Activated CD8-positive, alpha-beta T cell treated with anti-CD3 and anti-CD28 coated beads for 36 hours (primary cell): ENCODE results near the gene LYPD3. TPM values are rescaled to one million over a fixed set of nuclear protein-coding genes. Genes with fewer than 3 reads are reported as not detected.

Source experiments
- ATAC-seq: fragments of 200-7000 bp; cut with Tn5 transposase; one replicate; pipeline ENCODE4 v1.10.0; 2021; ENCODE audit warnings: mild to moderate bottlenecking, moderate library complexity
- CTCF ChIA-PET: fragments of 350-600 bp; sonication (Branson Sonifier 250); formaldehyde crosslinking; loops from one replicate; lab custom pipeline; 2021; ENCODE audit warnings: antibody characterized with exemption; lab: Charles Lee
- POLR2A ChIA-PET: fragments of 350-600 bp; sonication (Branson Sonifier 250); formaldehyde crosslinking; loops from one replicate; lab custom pipeline; 2021; ENCODE audit warnings: antibody characterized with exemption; lab: Charles Lee
- DNase-seq: peaks from one replicate; pipeline ENCODE4 v3.0.0-alpha.2; 2020
- H3K27ac Mint-ChIP-seq: one replicate; pipeline ENCODE4 v1.8.0; 2021; ENCODE audit warnings: mild to moderate bottlenecking, mixed read lengths
- H3K27me3 Mint-ChIP-seq: one replicate; pipeline ENCODE4 v1.8.0; 2021; ENCODE audit warnings: mixed read lengths
- H3K36me3 Mint-ChIP-seq: one replicate; pipeline ENCODE4 v1.8.0; 2021; ENCODE audit warnings: low read depth, mixed read lengths
- H3K4me1 Mint-ChIP-seq: one replicate; pipeline ENCODE4 v1.8.0; 2021; ENCODE audit warnings: low read depth, mixed read lengths
- H3K4me3 Mint-ChIP-seq: one replicate; pipeline ENCODE4 v1.8.0; 2021; ENCODE audit warnings: mild to moderate bottlenecking, moderate library complexity, mixed read lengths
- H3K9me3 Mint-ChIP-seq: one replicate; pipeline ENCODE4 v1.8.0; 2021; ENCODE audit warnings: mixed read lengths
- CTCF ChIP-seq: fragments of 200-600 bp; IDR thresholded peaks from one replicate; pipeline ENCODE4 v1.8.0; 2022; ENCODE audit warnings: antibody characterized with exemption, mild to moderate bottlenecking
- intact Hi-C: fragments of 100-400 bp; cut with micrococcal nuclease; formaldehyde crosslinking; loops from one replicate; pipeline ENCODE4 v1.10.0; 2022
- total RNA-seq, 2 experiments: library from RNA; stranded (reverse); gene quantifications; one replicate each; pipeline ENCODE4 v1.2.3, GENCODE V29; 2021

The LYPD3 gene
- total RNA-seq, 2 experiments from 2014 or later, result 4.4 to 4.9 TPM

GRCh38 chr19:43482193-43482592, 16.8 kb upstream of the LYPD3 start:
- ATAC-seq, result no peak
- Mint-ChIP-seq H3K4me1 (no peaks in the 10 kb centered on the region), H3K9me3 (no peaks in the 10 kb centered on the region), H3K36me3 (peaks cover 11% of the 10 kb centered on the region), H3K27ac (no peak overlapping the region), H3K27me3 (no peaks in the 10 kb centered on the region), H3K4me3 (no peak overlapping the region)
- no peak for TF ChIP-seq CTCF
- CTCF ChIA-PET, result interaction anchor here (1.3 kb wide), 1 partner anchor 8 kb away, joined by 3 read pairs; no protein-coding TSS in a partner anchor
- intact Hi-C loops, result no loop called here
- no peak for DNase-seq
- POLR2A ChIA-PET, result interaction anchor here (0.5 to 1.5 kb wide), 3 partner anchors 9 to 34 kb away, joined by 3 to 6 read pairs (median 3); partner anchors contain the start of gene PHLDB3

- Mint-ChIP-seq H3K27ac (no peak overlapping the region), H3K9me3 (no peaks in the 10 kb centered on the region), H3K4me1 (no peaks in the 10 kb centered on the region), H3K27me3 (no peaks in the 10 kb centered on the region), H3K36me3 (peaks cover 13% of the 10 kb centered on the region), H3K4me3 (no peak overlapping the region)
- TF ChIP-seq CTCF, result no peak
- ChIA-PET POLR2A (interaction anchor here (1.5 kb wide), 1 partner anchor 8 kb away, joined by 6 read pairs; no protein-coding TSS in a partner anchor), CTCF (interaction anchor here (1.3 kb wide), 1 partner anchor 9 kb away, joined by 3 read pairs; no protein-coding TSS in a partner anchor)
- DNase-seq (no peak), ATAC-seq (no peak)
- intact Hi-C loops, result no loop called here
Observed at GRCh38 chr19:43481701-43482100, 16.3 kb upstream of the LYPD3 start.

GRCh38 chr19:43480574-43480973, 15.2 kb upstream of the LYPD3 start:
- H3K4me1 Mint-ChIP-seq, result peaks cover 3% of the 10 kb centered on the region
- no peak overlapping the region for H3K4me3 Mint-ChIP-seq
- TF ChIP-seq CTCF, result no peak
- POLR2A ChIA-PET, result interaction anchor here (1.9 kb wide), 1 partner anchor 23 kb away, joined by 6 read pairs; no protein-coding TSS in a partner anchor
- CTCF ChIA-PET, result interaction anchor here (0.9 to 3.1 kb wide), 5 partner anchors 15 to 75 kb away, joined by 3 to 13 read pairs (median 4); partner anchors contain the start of gene LYPD3
- ATAC-seq (no peak), DNase-seq (no peak)
- no peaks in the 10 kb centered on the region for H3K9me3 Mint-ChIP-seq
- intact Hi-C loops, result no loop called here
- H3K27ac Mint-ChIP-seq, result no peak overlapping the region
- H3K36me3 Mint-ChIP-seq, result peaks cover 12% of the 10 kb centered on the region
- H3K27me3 Mint-ChIP-seq, result no peaks in the 10 kb centered on the region

- Mint-ChIP-seq H3K27me3 (no peaks in the 10 kb centered on the region), H3K36me3 (peaks cover 15% of the 10 kb centered on the region), H3K9me3 (no peaks in the 10 kb centered on the region), H3K27ac (no peak overlapping the region), H3K4me1 (peaks cover 8% of the 10 kb centered on the region), H3K4me3 (no peak overlapping the region)
- POLR2A ChIA-PET, result interaction anchor here (1.9 kb wide), 1 partner anchor 24 kb away, joined by 6 read pairs; no protein-coding TSS in a partner anchor
- DNase-seq (no peak), ATAC-seq (no peak)
- CTCF ChIA-PET, result interaction anchor here (0.6 to 3.1 kb wide), 9 partner anchors 14 to 75 kb away, joined by 3 to 13 read pairs (median 4); partner anchors contain the start of gene LYPD3
- no peak for TF ChIP-seq CTCF
- intact Hi-C loops, result no loop called here
Observed at GRCh38 chr19:43479961-43480561, 14.7 kb upstream of the LYPD3 start.

GRCh38 chr19:43479226-43479625, 13.8 kb upstream of the LYPD3 start:
- H3K27me3 Mint-ChIP-seq, result no peaks in the 10 kb centered on the region
- ATAC-seq (no peak), DNase-seq (no peak)
- peaks cover 10% of the 10 kb centered on the region for H3K4me1 Mint-ChIP-seq
- H3K36me3 Mint-ChIP-seq, result peaks cover 15% of the 10 kb centered on the region
- H3K4me3 Mint-ChIP-seq, result no peak overlapping the region
- intact Hi-C loops, result no loop called here
- H3K27ac Mint-ChIP-seq, result no peak overlapping the region
- CTCF ChIA-PET, result interaction anchor here (0.6 to 3.1 kb wide), 5 partner anchors 22 to 76 kb away, joined by 3 to 13 read pairs (median 5); no protein-coding TSS in a partner anchor
- POLR2A ChIA-PET, result interaction anchor here (1.7 to 1.9 kb wide), 2 partner anchors 16 to 25 kb away, joined by 3 to 6 read pairs; no protein-coding TSS in a partner anchor
- H3K9me3 Mint-ChIP-seq, result no peaks in the 10 kb centered on the region
- no peak for TF ChIP-seq CTCF
